GM03348 (cell line): ENCODE measurements around the gene AGBL3.

Experiments
- DNase-seq: peaks from one replicate; pipeline ENCODE4 v3.0.0; 2012; ENCODE audit warnings: low spot score

AGBL3 gene

GRCh38 chr7:135147899-135148721 lies 161.8 kb downstream of the AGBL3 start, which contains the start of gene TMEM140:
TSS of gene TMEM140 (plus strand) at chr7:135148072. CDS start at chr7:135164442, 16,370 bp downstream.
- no peak for DNase-seq

DNA sequence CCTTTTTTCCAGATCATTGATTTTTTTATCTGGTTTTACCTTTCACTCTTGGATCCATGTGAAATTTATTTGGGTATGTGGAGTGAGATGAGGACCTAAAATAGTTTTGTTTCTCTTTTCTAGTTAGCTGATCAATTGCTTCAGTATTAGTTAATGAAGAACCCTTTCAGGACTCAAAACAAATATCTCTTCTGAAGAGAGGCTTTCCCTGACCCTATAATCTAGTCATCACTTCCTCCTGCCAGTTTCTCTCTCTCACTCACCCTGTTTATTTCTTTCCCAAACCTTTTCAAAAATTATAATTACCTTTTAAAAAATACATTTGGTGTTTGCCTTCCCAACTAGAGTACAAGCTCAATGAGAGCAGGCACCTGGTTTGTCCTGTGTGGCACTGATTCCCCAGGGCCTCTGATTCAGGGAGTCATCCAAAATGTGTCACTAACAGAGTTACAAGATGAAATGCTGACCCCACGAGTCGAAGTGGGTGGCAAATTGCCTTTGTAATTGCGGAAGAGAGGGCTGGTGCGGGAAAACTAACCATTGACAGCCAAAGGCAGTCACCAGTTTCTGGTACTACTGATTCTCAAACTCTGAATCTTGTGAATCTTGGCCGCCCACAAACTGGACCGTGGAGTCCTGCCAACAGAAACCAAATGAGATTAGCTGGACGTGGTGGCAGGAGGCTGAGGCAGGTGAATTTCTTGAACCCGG lies 163.9 kb downstream of the AGBL3 start:
- DNase-seq = no peak

DNA sequence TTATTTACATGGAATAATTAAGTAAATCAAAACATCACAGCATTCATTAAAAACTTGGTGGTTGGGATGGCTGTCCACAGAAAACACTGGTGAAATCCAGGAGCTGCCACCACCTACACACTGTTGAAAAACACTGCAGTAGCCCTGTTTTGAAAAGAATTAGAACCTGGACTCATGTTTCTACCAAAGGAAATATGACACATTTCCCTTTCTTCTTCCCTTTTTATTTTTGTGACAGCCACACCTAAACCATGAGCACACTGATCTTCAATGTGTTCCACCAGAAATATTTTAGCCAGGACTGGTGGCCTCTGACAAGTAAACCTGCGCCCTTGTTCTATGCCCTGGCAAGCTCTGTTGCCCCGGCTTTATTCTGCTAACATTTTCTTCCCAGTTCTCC lies 164.8 kb downstream of the AGBL3 start:
- no peak for DNase-seq

- DNase-seq = no peak
Observed at GRCh38 chr7:135151533-135151932, 165.2 kb downstream of the AGBL3 start.

- DNase-seq = no peak
Observed at GRCh38 chr7:135152442-135152841, 166.1 kb downstream of the AGBL3 start.

- no peak for DNase-seq
Observed at GRCh38 chr7:135154734-135155133, 168.4 kb downstream of the AGBL3 start.

DNA sequence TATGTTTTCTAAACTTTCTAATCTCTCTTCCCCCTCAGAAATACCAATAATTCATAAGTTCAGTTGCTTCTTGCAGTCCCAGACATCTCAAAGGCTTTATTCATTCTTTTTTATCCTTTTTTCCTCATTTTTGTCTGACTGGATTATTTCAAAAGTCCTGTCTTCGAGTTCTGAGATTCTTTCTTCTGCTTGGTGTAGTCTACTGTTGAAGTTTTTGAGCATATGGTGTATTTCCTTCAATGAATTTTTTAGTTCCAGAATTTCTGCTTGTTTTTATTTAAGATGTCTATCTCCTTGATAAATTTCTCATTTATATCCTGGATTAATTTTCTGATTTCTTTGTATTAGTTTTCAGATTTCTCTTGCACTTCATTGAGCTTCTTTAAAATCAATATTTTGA lies 170.0 kb downstream of the AGBL3 start:
- no peak for DNase-seq

DNA sequence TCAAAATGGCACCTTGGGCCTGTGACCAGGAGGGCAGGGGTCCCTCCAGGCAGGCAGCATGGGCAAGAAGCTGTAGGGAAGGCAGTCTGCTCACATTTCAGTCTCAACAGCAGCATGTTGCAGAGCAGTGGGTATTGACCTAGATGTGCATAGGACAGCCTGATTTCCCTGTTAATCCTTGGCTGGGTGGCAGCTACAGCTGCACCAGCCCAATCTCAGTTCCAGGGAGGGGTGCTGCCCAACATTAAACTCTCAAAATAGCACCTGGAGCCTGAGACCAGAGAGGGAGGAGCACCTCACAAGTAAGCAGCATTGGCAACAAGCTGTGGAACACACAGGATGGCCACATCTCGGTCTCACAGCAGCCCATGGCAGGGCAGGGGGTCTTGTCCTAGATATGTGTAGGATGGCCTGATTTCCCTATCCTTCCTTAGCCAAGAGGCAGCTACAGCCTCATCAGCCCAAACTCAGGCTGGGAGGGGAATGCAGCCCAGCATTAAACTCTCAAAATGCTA lies 171.9 kb downstream of the AGBL3 start:
- no peak for DNase-seq

- no peak for DNase-seq
Observed at GRCh38 chr7:135158874-135159273, 172.6 kb downstream of the AGBL3 start.

- no peak for DNase-seq
Observed at GRCh38 chr7:135159359-135160085, 173.2 kb downstream of the AGBL3 start.

DNA sequence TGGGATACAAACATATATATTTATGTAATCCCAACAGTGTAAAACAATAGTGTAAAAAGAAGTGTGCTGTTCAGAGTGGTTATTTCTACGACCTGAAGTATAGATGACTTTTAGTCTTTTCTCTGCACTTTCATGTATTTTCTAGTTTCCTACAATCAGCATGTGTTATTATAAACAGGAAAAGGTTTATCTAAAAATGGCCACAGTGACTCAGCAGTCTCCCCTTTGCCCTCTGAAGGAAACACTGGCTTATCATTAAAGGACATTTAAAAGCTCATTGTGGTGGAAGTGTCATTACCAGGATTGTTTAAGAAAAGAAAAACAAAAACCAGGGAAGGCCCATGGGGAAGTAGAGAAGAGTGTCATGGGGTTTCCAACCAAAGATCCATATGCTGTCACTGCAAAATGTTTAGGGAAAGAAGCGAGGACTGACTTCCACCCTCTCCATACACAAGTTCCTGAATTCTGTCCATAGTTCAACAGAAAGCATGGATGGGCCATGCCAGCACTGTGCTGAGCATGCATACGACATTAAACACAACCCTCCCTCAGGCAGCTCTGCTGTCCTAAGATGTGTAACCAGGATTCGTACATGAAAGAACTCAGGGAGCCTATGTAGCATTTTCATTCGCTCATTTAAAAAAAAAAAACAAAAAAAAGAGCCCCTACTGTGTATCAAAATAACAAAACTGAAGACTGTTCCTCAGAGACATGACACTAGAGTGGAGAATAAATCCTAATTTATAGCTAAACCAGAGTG lies 174.0 kb downstream of the AGBL3 start:
- DNase-seq = no peak

- DNase-seq = no peak
Observed at GRCh38 chr7:135160858-135161653, 174.7 kb downstream of the AGBL3 start.

GRCh38 chr7:135161669-135162068 lies 175.4 kb downstream of the AGBL3 start:
- no peak for DNase-seq

GRCh38 chr7:135162382-135163001 lies 176.2 kb downstream of the AGBL3 start:
- no peak for DNase-seq

DNA sequence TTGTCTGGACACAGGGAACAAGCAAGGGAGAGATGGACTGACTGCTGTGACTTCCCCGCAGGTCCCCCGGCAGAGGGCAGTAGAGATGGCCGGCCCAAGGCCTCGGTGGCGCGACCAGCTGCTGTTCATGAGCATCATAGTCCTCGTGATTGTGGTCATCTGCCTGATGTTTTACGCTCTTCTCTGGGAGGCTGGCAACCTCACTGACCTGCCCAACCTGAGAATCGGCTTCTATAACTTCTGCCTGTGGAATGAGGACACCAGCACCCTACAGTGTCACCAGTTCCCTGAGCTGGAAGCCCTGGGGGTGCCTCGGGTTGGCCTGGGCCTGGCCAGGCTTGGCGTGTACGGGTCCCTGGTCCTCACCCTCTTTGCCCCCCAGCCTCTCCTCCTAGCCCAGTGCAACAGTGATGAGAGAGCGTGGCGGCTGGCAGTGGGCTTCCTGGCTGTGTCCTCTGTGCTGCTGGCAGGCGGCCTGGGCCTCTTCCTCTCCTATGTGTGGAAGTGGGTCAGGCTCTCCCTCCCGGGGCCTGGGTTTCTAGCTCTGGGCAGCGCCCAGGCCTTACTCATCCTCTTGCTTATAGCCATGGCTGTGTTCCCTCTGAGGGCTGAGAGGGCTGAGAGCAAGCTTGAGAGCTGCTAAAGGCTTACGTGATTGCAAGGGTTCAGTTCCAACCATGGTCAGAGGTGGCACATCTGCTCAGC lies 178.2 kb downstream of the AGBL3 start:
- DNase-seq = no peak

DNA sequence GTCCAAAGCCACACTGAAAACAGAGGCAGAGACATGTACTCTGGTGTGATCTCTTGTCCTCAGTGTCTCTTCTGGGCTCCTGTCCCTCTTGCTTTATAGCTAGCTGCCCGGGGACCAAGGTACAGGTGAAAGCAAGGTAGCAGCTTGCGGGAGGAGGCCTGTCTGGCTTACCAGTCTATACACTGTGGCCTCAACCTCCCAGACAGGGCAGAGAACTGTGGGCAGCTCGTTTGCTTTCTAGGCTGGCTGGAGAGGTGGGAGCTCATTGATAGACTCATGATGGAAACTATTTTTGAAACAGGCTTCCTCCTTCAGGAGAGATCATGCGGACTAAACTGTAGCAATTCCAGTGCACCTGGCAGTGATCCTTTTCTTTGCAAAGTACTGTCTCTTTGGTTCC lies 179.6 kb downstream of the AGBL3 start:
- no peak for DNase-seq

- no peak for DNase-seq
Observed at GRCh38 chr7:135166338-135166990, 180.2 kb downstream of the AGBL3 start.

DNA sequence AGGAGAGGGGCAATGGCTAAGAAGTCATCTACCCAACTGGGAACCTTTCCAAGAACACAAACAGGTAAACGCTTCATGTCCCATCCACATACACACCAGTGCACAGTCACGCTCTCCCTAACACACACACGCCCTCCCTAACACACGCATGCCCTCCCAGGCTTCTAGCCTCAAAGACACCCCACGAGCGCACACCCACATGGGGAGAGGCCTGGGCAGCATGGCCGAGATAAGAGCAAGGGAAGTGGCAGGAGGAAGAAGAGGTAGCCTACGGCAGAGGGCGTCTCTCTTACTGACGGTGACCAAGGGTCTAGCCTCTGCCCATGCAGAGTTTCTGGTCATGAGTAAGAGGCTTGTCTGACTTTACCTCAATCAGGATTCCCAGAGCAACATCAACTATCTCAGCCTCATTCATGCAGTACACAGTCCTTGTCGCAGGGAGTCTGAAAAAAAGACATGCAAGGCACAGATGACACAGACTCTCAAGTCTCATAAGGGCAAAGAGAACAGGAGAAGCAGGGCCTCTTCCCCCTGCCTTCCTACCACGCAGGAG lies 181.1 kb downstream of the AGBL3 start:
- no peak for DNase-seq

- no peak for DNase-seq
Observed at GRCh38 chr7:135168001-135168400, 181.7 kb downstream of the AGBL3 start.
